ELR (cell line): ENCODE results near the gene SLC27A2.

Experiments
- DNase-seq: peaks from one replicate; pipeline ENCODE4 v3.0.0-alpha.2; 2015; ENCODE audit warnings: low read depth

Gene SLC27A2

GRCh38 chr15:50190723-50191122 is 8.7 kb downstream of the SLC27A2 start:
- DNase-seq: no peak

GRCh38 chr15:50192164-50192563 is 10.2 kb downstream of the SLC27A2 start:
- no peak for DNase-seq

GRCh38 chr15:50192926-50193620 is 11.1 kb downstream of the SLC27A2 start:
- no peak for DNase-seq

DNA sequence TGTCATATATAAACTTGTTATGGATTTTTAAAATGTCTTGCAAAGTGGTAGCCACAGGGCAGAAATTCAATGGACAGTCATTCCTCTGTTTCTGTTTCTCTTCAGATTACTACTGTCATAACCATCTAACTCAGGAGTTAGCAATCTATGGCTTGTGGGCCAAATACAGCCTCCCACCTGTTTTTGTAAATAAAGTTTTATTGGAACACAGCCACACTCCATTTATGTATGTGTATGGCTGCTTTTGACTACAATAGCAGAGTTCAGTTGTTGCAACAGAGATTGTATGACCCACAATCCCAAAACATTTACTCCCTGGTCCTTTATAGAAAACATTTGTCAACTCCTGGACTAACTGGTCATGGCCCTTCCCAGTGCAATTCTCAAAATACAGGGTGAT is 20.0 kb downstream of the SLC27A2 start:
- no peak for DNase-seq

DNA sequence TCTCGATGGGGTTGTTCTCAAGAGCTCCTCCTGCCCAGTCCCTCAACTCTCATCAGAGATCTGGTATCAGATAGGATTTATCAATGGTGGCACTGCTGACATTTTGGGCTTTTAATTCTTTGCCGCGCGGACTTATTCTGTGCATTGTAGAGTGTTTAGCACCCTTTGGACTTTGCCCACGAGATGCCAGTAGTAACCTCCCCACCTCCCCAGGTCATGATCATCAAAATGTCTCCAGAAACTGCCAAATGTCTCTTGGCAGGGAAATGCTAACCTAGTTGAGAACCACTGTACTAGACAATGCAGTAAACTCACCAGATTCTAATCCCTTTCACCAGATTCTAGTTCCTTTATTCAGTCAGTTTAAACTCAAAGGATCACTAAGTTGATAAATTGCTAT is 24.0 kb downstream of the SLC27A2 start:
- no peak for DNase-seq

DNA sequence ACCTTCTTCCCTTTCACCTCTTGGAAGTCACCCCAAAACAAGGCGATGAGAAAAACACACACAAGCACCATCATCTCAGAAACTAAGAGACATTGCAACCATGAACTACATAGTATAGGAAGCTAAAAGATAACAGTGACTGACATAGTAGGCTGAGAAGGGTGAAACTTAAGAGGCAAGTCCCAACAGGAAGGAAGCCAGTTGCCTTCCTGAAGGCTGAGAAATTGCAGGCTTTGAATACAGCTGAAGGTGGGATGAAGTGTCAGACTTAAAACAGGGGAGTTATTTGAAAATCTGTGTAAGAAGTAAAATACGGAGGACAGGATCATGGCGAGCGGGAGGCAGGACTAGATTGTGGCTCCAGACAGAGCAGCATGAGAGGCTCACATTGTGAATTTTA is 27.8 kb downstream of the SLC27A2 start:
- no peak for DNase-seq

- no peak for DNase-seq
Observed at GRCh38 chr15:50210462-50211157, 28.6 kb downstream of the SLC27A2 start.

- no peak for DNase-seq
Observed at GRCh38 chr15:50218291-50218690, 36.3 kb downstream of the SLC27A2 start.

- no peak for DNase-seq
Observed at GRCh38 chr15:50218691-50219090, 36.7 kb downstream of the SLC27A2 start.

DNA sequence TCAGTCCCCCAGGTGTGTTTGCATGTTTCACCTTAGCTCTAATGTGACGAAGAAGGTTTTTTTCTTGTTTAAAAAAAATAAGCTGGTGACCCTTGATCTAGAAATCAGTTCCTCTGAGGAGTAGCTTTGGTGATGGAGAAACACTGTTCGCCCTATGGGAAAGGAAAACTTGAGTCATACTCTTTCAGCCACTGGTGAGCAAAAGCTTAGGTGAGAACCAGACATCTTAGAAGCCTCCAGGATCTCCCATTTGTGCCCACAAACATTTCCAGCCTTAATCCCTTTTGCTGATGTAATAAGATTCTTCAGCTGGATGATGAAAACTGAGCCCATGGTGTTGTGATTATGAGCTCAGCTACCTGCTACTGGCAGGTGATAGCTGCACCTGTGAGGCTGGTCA is 37.8 kb downstream of the SLC27A2 start:
- no peak for DNase-seq

- DNase-seq: no peak
Observed at GRCh38 chr15:50222181-50222580, 40.2 kb downstream of the SLC27A2 start.

GRCh38 chr15:50224606-50225005 is 42.6 kb downstream of the SLC27A2 start:
- peak; percentile 4 for DNase-seq

GRCh38 chr15:50225057-50225456 is 43.1 kb downstream of the SLC27A2 start:
- no peak for DNase-seq

- DNase-seq: no peak
Observed at GRCh38 chr15:50225938-50226337, 43.9 kb downstream of the SLC27A2 start.

DNA sequence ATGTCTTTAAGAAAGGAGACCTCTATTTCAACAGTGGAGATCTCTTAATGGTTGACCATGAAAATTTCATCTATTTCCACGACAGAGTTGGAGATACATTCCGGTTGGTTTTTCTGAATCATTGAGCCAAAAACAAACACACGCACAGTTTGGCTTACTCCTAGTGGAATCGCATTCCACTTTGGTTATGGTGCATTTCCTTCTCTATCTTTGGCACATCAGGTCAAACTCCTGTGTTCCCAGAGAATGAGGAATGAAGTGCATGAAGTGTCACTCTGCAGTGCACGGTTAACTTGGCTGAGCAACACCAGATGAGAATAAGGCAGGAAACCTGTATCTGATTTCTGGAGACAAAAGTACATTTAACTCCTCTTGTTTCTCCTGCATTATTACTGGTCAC is 45.1 kb downstream of the SLC27A2 start:
- peak; percentile 68 for DNase-seq

DNA sequence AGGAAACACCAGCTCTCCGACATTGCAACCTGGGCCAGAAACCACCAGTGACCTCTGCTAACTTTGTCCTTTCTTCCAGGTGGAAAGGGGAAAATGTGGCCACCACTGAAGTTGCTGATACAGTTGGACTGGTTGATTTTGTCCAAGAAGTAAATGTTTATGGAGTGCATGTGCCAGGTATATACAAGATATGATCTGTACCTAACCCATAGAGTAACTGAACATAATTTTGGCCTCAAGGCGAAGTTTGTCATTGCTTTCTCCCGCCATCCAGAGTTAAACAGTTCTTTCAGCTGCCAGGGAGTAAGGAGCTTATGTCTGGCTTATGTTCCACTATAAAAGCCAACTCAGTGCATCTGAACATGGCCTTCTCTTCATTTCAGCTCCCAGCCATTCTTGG is 46.9 kb downstream of the SLC27A2 start:
- DNase-seq: no peak

DNA sequence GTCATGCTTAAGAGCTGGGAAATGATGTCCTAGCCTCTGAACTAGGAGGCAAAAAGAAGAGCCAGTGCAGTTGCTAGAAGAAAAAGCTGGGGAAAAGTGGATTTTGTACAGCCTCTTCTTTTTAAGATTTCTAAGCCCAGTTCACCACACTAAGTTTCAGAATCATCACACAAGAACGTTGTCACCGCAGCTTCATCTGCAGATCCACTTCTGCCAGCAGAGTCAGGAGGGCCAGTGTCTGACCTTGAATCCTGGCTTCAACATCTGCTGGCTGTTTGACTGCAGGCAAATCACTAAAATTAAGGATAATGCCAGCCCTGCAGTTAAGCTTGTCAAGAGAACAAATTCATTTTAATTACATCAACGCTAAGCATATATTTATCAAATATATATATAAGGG is 47.3 kb downstream of the SLC27A2 start:
- no peak for DNase-seq

- no peak for DNase-seq
Observed at GRCh38 chr15:50231761-50232160, 49.8 kb downstream of the SLC27A2 start.

GRCh38 chr15:50232791-50233190 is 50.8 kb downstream of the SLC27A2 start:
- no peak for DNase-seq

DNA sequence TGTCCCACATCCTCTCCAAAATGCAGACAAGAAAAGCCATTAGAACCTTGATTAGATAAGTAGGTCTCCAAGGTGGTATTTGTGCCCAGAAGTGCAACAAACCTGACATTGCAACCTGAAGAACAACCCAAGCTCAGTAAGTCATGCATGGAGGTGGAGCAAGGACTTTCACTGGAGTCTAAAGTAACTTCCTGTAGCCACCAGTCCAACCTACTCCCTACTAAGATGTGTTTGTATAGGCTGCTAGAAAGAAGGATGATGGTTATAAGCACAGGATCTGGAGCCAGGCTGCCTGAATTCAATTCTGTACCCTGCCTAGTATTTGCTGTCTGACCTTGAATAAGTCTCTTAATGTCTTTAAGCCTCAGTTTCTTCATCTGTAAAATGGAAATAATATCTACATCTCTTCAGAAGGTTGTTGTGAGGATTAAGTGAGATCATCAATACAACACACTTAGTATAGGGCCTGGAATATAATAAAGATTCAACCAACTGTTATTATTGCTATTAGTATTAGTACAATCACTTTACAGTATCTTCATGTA is 51.3 kb downstream of the SLC27A2 start:
- no peak for DNase-seq

DNA sequence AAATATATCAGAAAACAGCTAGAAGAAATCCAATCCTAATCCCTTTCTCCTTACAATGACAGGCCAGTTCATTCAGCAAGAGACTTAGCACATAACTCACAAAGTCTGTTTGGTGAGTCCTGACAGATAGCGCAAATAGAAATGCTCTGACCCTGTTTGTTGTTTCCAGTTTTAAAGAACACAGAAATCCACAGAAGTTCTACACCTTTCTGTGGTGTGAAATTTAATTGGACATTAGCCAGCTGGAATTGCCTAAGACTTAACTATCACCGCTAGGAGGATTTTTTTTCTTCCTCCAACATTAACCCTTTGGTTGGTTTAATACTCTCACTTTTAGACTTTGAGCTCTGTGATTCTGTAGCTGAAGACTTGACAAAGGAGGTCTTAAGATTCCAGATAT is 52.8 kb downstream of the SLC27A2 start:
- DNase-seq: no peak

- no peak for DNase-seq
Observed at GRCh38 chr15:50235794-50236193, 53.8 kb downstream of the SLC27A2 start.

- DNase-seq: no peak
Observed at GRCh38 chr15:50236433-50236832, 54.4 kb downstream of the SLC27A2 start.

GRCh38 chr15:50238255-50238654 is 56.3 kb downstream of the SLC27A2 start:
- no peak for DNase-seq
